ENCODE data around the gene DNAJC27. TPM values are rescaled to one million over a fixed set of nuclear protein-coding genes. Genes with fewer than 3 reads are reported as not detected.

The DNAJC27 gene
- total RNA-seq, 1 experiment from 2014 or later = 4.6 TPM

- peaks cover 78% of the 10 kb centered on the region for H3K79me2 ChIP-seq (ENCODE audit: insufficient read depth, low read length)
These were observed 62.1 kb downstream of the DNAJC27 start for GRCh38 chr2:24909555-24910177.

More at GRCh38 chr2:24909555-24910177, 62.1 kb downstream of the DNAJC27 start:
- Histone ChIP-seq H2AFZ (ENCODE audit: low read depth, low read length, poor library complexity, severe bottlenecking) (no peak overlapping the region), H3K4me3 (replicated peaks in 1 of 2; ENCODE audit: low read depth in 1 of 2, low read length in 2 of 2) (no peak overlapping the region), H3K9ac (ENCODE audit: low read length) (no peak overlapping the region), H3K4me1 (ENCODE audit: control insufficient read depth in 1 of 2, insufficient read depth in 2 of 2, low read length in 2 of 2) (no peaks in the 10 kb centered on the region), H3K4me2 (ENCODE audit: low read length) (no peak overlapping the region), H3K36me3 (ENCODE audit: control insufficient read depth in 1 of 2, insufficient read depth in 2 of 2, low read length in 2 of 2) (peaks cover 4 to 33% of the 10 kb centered on the region in 2 experiments; a peak in 3 of 4 replicates), H3K27ac (ENCODE audit: low read depth, low read length) (no peak overlapping the region), H3K9me3 (ENCODE audit: control insufficient read depth in 1 of 2, insufficient read depth in 1 of 2, low read depth in 1 of 2, low read length in 2 of 2) (peaks cover 0 to 7% of the 10 kb centered on the region in 2 experiments; a peak in 1 of 4 replicates), H4K20me1 (ENCODE audit: insufficient read depth) (no peaks in the 10 kb centered on the region), H3K9me2 (ENCODE audit: insufficient read depth) (no peaks in the 10 kb centered on the region), H3K27me3 (ENCODE audit: insufficient read depth, low read length) (no peaks in the 10 kb centered on the region)
- no peak for ATAC-seq
- TF ChIP-seq RAD21 (IDR thresholded peaks at IDR 0.05; ENCODE audit: low read depth) (no peak), SIN3A (IDR thresholded peaks at IDR 0.05; ENCODE audit: low read depth) (no peak), REST (IDR thresholded peaks at IDR 0.05; ENCODE audit: low read depth) (no peak), EZH2phosphoT487 (IDR thresholded peaks at IDR 0.05; ENCODE audit: borderline replicate concordance) (no peak), TCF7L2 (IDR thresholded peaks at IDR 0.05; ENCODE audit: borderline replicate concordance, extremely low read depth, insufficient read depth, insufficient read length) (no peak), EZH2 (IDR thresholded peaks at IDR 0.05) (no peak), ZNF274 (IDR thresholded peaks at IDR 0.05; ENCODE audit: low read depth, low read length) (no peak), YY1 (IDR thresholded peaks at IDR 0.05; ENCODE audit: extremely low read depth, insufficient replicate concordance, low read depth, low read length) (no peak), POLR2AphosphoS5 (IDR thresholded peaks at IDR 0.05; ENCODE audit: low read depth, low read length) (no peak), MAX (IDR thresholded peaks at IDR 0.05) (no peak)
- no peak for DNase-seq (ENCODE audit: low read depth, low spot score)
- intact Hi-C loops (cut with micrococcal nuclease) = no loop called here
- ChIA-PET RAD21 (ENCODE audit: low non-redundant PET in 1 of 2, low total read pairs in 2 of 2, uncharacterized antibody in 2 of 2, unreplicated experiment in 2 of 2) (no interaction called here), POLR2A (no interaction called here), CTCF (no interaction called here)
- BruUV-seq (replicated peaks) = no TSS peak

Measured in HCT116 (cell line).